Activated naive CD8-positive, alpha-beta T cell treated with anti-CD3 and anti-CD28 coated beads for 36 hours (primary cell): ENCODE data around the gene DENND2A. TPM values are rescaled to one million over a fixed set of nuclear protein-coding genes. Genes with fewer than 3 reads are reported as not detected.
"Not testable (repeated sequence)": the region's sequence is repeated elsewhere in the genome, so short reads cannot be mapped to it uniquely, and the experiment has no call there.

Source experiments
- DNase-seq: peaks from one replicate; pipeline ENCODE4 v3.0.0; 2021
- H3K27ac Mint-ChIP-seq: one replicate; pipeline ENCODE4 v1.8.0; 2022; ENCODE audit warnings: mild to moderate bottlenecking, moderate library complexity, mixed read lengths
- H3K27me3 Mint-ChIP-seq: one replicate; pipeline ENCODE4 v1.8.0; 2022; ENCODE audit warnings: mild to moderate bottlenecking, mixed read lengths
- H3K36me3 Mint-ChIP-seq: one replicate; pipeline ENCODE4 v1.8.0; 2021; ENCODE audit warnings: mild to moderate bottlenecking, mixed read lengths
- H3K4me1 Mint-ChIP-seq: one replicate; pipeline ENCODE4 v1.8.0; 2021; ENCODE audit warnings: mixed read lengths
- H3K4me3 Mint-ChIP-seq: one replicate; pipeline ENCODE4 v1.8.0; 2022; ENCODE audit warnings: mild to moderate bottlenecking, moderate library complexity, mixed read lengths
- H3K9me3 Mint-ChIP-seq: one replicate; pipeline ENCODE4 v1.8.0; 2022; ENCODE audit warnings: mixed read lengths
- total RNA-seq, 2 experiments: library from RNA; stranded (reverse); gene quantifications; one replicate each; pipeline ENCODE4 v1.2.3, GENCODE V29; 2021

The DENND2A gene
- total RNA-seq, 2 experiments from 2014 or later, result not detected

DNA sequence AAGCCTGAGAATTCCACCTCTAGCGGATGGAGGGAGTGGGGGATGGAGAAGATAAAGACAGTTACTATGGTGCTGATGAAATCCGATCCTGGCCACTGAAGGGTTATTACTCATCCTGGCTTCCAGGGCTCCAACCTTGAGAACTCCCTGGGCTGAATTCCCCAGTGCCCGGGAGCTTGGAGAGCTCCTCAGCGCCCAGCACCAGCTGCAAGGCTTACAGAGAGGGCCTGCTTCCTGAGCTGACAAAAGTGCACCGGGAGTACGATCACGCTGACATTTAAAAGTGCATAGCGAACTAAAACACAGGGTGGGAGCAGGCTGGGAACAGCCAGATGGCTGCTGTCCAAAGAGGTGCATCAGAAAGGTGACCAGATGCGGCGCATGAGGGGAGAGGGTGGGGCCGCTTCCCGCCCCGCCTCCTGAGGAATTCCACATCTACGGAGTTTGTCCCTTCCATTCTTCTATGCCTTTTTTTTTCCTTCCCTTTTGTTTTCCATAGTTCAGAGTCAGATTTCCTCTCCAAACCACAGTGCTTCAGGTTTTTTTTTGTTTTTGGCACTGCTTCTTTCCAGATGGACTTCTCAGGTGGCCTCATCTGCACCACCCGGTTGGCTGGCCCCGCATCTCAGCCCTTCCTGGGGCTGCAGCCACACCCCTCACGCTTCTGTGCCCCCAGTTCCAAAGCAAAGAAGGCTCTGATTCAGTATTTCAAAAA is 98.9 kb downstream of the DENND2A start:
- Mint-ChIP-seq H3K36me3 (no peaks in the 10 kb centered on the region), H3K4me3 (no peak overlapping the region), H3K27me3 (peaks cover 16% of the 10 kb centered on the region), H3K4me1 (peaks cover 4% of the 10 kb centered on the region), H3K27ac (no peak overlapping the region), H3K9me3 (no peaks in the 10 kb centered on the region)
- DNase-seq, result no peak

DNA sequence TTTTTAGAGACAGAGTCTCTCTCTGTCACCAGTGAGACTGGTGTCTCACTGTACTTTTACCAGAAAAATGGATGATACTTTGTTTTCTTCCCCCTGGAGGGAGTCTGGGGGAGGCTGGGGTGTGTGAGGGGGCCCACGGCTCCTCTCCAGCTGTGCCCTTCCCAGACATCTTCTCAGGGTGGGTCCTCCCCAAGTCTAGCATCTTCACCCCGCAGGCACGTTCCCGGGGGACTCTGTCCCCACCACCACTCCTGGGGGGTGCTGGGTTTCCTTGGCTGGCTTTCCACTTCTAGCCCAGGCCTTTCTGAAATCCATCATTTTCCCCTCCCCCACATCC is 99.5 kb downstream of the DENND2A start:
- Mint-ChIP-seq H3K4me3 (no peak overlapping the region), H3K27me3 (peaks cover 16% of the 10 kb centered on the region), H3K27ac (no peak overlapping the region), H3K9me3 (no peaks in the 10 kb centered on the region), H3K36me3 (no peaks in the 10 kb centered on the region), H3K4me1 (peaks cover 4% of the 10 kb centered on the region)
- DNase-seq, result no peak

DNA sequence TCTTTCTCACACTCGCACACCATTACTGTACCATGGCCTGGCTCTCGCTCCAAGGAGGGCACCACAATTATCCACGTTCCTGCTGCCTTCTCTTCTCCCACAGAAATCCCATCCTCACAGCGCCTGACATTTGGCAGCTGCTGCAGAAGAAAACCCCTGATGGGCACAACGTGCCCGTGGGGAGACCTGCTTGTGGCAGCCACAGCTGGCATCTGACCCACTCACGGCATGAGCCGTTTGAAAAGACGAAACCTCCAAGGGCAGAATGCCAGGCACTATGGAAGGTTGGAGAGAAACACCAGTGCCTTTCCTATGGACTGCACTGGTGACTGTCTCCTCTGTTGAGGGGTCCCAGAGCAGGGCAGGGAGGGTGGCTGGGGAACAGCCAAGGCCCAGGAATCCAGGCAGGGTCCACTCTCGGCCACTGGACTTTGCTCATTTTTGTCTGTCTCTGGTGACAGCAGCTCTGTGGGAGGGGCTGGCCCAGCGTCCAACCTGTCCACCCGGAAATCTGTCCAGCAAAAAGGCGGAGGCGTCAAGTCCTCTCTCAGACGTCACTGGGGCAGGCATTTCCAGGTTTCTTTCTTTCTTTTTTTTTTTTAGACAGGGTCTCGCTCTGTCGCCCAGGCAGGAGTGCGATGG is 100.4 kb downstream of the DENND2A start:
- no peak for DNase-seq
- Mint-ChIP-seq H3K4me3 (no peak overlapping the region), H3K9me3 (no peaks in the 10 kb centered on the region), H3K36me3 (no peaks in the 10 kb centered on the region), H3K27ac (no peak overlapping the region), H3K27me3 (peaks cover 16% of the 10 kb centered on the region), H3K4me1 (peaks cover 4% of the 10 kb centered on the region)

DNA sequence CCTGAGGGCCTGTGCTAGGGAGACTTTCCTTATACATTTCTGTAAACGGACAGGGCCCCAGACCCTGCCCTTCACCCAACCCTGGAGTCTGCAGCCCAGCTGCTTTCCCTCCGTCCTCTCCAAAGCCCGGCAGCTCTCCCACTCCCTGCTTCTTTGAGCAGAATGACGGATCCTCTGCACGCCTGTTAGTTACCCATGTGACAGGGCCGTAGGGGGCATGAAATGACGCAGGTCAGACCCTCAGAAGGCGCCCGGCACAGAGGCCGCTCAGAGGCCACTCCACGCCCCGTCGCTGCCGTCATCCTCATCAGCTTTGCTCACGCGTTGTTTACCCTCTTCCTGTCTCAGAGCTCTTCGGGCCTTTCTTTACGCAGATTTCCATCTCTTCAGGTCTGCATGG is 101.2 kb downstream of the DENND2A start:
- Mint-ChIP-seq H3K36me3 (no peaks in the 10 kb centered on the region), H3K9me3 (no peaks in the 10 kb centered on the region), H3K27ac (no peak overlapping the region), H3K4me1 (peaks cover 4% of the 10 kb centered on the region), H3K27me3 (peaks cover 16% of the 10 kb centered on the region), H3K4me3 (no peak overlapping the region)
- no peak for DNase-seq

DNA sequence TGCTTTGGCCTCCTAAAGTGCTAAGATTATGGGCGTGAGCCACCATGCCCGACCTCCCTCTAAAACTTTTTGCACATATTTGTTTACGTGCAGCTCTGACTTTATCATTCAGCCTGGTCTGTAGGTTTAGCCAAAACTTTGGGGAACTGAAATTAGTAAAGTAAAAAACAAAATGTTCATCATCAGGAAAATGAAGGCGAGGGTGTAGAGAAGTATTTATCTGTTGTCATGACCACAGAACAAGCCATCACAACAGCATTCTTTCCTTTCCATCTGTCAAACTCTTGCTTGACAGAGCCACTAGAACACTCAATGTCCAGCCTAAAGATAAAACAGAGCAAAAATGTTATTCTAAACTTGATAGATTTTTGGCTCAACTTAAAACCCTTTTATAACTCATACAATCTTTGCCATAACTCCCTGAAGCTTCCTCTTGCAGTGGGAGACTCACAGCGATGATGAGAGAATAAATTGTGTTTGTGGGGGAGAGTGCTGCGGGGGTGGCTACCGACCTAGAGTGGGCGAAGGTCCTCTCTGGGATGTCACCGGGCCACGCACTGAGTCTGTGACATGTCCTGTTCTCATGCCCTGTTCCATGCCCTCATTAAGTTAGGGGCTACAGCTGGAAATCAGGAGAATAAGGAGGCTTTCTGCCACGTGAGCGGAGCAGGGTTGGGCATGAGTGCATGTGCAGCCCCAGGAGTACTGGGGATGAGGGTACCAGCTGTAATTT is 102.7 kb downstream of the DENND2A start:
- H3K4me1 Mint-ChIP-seq, result peaks cover 4% of the 10 kb centered on the region
- DNase-seq, result no peak
- no peak overlapping the region for H3K4me3 Mint-ChIP-seq
- no peak overlapping the region for H3K27ac Mint-ChIP-seq
- peaks cover 14% of the 10 kb centered on the region for H3K27me3 Mint-ChIP-seq
- no peaks in the 10 kb centered on the region for H3K36me3 Mint-ChIP-seq
- H3K9me3 Mint-ChIP-seq, result no peaks in the 10 kb centered on the region

DNA sequence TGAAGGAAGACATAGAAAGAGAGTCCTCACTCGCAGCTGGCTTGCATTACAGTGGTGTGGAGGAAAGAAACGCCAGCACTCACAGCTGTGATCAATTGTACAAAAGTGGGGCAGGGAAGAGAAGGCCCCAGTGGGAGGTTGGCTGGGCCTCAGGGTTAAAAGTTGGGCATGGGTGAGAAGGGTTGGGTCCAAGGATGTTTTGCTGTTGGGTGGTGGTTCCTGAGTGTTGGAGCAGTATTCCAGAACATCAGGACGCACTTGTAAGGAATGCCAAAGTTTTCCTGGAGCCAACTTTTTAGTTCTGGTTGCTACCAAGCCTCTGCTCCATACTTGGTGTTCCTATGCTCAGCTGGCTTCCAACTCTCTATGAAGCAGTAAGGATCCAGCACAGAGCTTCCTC is 105.9 kb downstream of the DENND2A start:
- no peak overlapping the region for H3K27ac Mint-ChIP-seq
- no peaks in the 10 kb centered on the region for H3K4me1 Mint-ChIP-seq
- no peak overlapping the region for H3K4me3 Mint-ChIP-seq
- H3K36me3 Mint-ChIP-seq, result no peaks in the 10 kb centered on the region
- DNase-seq, result no peak
- no peaks in the 10 kb centered on the region for H3K9me3 Mint-ChIP-seq
- peaks cover 7% of the 10 kb centered on the region for H3K27me3 Mint-ChIP-seq

DNA sequence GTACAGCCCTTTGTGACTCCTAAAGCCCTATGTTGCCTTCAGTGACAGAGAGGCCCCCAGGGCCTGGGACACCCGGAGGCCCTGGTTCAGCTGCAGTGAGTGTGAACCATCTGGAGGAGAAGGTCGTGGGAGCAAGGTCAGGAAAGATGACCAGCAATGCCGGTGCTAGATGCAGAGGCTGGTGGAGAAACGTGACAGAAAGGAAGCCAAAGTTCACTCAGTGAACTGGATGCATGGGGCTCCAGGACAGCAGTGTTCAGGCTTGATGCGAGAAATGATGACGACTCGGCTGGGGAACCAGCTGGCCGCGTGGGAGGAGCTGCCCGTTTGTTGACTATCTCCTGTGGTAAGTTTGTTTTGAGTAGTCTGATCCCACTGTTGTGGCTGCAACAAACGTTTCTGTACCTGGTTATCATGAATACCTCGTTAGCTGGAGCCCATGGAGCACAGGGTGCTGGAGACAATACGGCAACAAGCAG is 107.2 kb downstream of the DENND2A start:
- Mint-ChIP-seq H3K4me3 (no peak overlapping the region), H3K9me3 (no peaks in the 10 kb centered on the region), H3K4me1 (no peaks in the 10 kb centered on the region), H3K27ac (no peak overlapping the region), H3K36me3 (no peaks in the 10 kb centered on the region), H3K27me3 (peaks cover 7% of the 10 kb centered on the region)
- no peak for DNase-seq

DNA sequence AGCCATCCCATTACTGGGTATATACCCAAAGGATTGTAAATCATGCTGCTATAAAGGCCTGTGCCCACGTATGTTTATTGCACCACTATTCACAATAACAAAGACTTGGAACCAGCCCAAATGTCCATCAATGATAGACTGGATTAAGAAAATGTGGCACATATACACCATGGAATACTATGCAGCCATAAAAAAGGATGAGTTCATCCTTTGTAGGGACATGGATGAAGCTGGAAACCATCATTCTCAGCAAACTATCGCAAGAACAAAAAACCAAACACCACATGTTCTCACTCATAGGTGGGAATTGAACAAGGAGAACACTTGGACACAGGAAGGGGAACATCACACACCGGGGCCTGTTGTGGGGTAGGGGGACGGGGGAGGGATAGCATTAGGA is 111.2 kb downstream of the DENND2A start:
- not testable (repeated sequence) for H3K4me3 Mint-ChIP-seq, H3K27me3 Mint-ChIP-seq, H3K9me3 Mint-ChIP-seq, H3K27ac Mint-ChIP-seq, H3K36me3 Mint-ChIP-seq, H3K4me1 Mint-ChIP-seq, DNase-seq

DNA sequence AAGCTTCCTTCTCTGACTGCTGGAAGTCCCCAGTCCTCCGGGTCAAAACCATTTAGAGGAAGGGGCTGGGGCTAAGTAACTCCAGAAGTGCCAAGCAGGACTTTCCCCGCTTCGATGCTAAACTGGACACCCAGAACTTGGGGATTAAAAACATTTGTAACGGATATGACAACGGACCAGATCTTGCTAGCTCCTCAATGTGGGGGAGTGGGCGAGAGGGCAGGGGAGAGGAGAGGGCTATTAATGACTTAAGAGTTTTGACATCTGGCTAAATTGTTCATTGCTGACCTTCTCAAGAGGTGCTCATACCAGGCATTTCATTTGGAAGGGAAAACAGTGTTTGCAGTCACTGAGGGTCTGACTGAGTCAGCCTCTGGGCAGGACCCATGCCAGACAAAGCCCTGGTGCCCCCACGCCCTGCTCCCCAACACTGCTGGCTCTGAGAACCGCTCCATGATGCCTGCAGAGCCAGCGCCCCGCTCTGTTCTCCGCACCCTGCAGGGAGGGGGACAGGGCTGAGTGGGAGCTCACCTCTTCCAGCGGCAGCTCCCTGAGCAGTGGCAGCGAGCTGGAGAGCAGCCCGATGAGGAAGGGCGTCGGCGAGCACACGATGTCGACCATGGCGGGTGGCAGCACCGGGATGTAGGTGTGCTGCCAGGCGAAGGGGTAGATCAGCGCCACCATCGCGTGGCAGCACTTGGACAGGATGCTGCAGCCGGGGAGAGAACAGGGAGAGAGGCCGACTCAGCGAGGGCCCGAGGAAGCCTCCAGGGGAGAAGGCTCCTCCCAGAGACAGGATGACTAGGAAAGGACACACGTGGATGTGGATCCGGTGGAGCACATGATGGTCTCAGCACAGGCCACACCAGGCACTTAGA is 113.6 kb downstream of the DENND2A start:
- Mint-ChIP-seq H3K27me3 (peaks cover 4% of the 10 kb centered on the region), H3K4me3 (no peak overlapping the region), H3K9me3 (no peaks in the 10 kb centered on the region), H3K36me3 (no peaks in the 10 kb centered on the region), H3K27ac (peak overlapping the region; percentile 59), H3K4me1 (peaks cover 7% of the 10 kb centered on the region)
- no peak for DNase-seq

DNA sequence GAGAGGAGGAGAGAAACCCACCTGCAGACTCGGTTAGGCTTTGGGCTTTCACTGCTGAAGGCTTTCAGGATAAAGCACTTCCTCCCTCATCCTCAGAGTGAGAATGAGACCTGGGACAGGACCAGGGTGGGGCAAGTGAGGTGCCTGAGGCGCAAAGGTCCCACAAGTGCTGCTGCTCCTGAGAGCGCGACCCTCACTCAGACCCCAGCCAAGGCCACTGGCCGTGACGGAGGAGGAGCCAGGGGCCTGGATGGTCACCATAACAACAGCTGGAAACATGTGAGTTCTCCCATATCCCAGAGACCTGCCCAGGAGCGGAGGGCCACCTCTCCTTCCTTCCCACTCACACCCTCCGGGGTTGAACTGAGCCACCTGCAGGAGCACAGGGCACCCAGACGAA is 114.4 kb downstream of the DENND2A start:
- no peak overlapping the region for H3K27ac Mint-ChIP-seq

DNA sequence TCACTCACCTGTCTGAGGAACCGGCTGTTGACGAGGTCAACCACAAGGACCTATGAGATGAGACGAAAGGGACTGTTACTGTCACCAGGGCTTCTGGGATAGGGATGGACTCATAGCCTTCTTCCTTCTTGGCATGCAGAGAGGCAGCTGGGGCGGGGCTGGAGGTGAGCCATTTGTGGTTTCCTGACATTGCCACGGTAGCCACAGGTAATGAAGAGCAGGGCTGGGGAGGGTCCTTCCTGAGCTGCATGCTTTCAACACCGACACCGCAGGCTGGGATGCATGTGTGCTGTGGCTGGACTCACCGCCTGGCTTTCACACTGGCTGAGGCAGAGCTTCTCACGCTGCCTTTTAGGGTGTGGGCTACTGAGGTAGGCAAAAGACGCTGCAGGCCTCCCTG is 114.9 kb downstream of the DENND2A start:
- Mint-ChIP-seq H3K4me1 (peaks cover 7% of the 10 kb centered on the region), H3K27me3 (no peaks in the 10 kb centered on the region), H3K9me3 (no peaks in the 10 kb centered on the region), H3K36me3 (no peaks in the 10 kb centered on the region), H3K4me3 (no peak overlapping the region), H3K27ac (no peak overlapping the region)
- DNase-seq, result peak; percentile 18

More for the DNA sequence above, 114.4 kb downstream of the DENND2A start:
- no peaks in the 10 kb centered on the region for H3K9me3 Mint-ChIP-seq
- DNase-seq, result no peak
- H3K4me3 Mint-ChIP-seq, result no peak overlapping the region
- peaks cover 7% of the 10 kb centered on the region for H3K4me1 Mint-ChIP-seq
- no peaks in the 10 kb centered on the region for H3K36me3 Mint-ChIP-seq
- H3K27me3 Mint-ChIP-seq, result peaks cover 2% of the 10 kb centered on the region

DNA sequence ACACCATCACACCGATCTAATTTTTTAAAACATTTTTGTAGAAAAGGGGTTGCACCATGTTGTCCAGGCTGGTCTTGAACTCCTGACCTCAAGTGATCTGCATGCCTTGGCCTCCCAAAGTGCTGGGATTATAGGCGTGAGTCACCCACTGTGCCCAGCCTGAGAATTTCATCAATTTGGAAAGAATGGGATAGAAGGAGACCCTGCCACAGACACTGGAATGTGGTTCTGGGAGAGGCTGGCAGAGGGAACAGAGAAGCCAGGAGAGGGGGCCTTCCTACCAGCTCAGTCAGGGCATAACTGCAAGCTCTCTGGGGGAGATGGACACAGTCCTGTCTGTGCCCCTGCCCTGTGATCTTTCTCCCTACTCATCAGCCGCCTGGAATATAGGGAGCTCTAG is 119.2 kb downstream of the DENND2A start:
- no peak overlapping the region for H3K4me3 Mint-ChIP-seq
- peaks cover 4% of the 10 kb centered on the region for H3K4me1 Mint-ChIP-seq
- H3K27me3 Mint-ChIP-seq, result peaks cover 7% of the 10 kb centered on the region
- H3K9me3 Mint-ChIP-seq, result no peaks in the 10 kb centered on the region
- no peaks in the 10 kb centered on the region for H3K36me3 Mint-ChIP-seq
- no peak for DNase-seq
- H3K27ac Mint-ChIP-seq, result no peak overlapping the region

DNA sequence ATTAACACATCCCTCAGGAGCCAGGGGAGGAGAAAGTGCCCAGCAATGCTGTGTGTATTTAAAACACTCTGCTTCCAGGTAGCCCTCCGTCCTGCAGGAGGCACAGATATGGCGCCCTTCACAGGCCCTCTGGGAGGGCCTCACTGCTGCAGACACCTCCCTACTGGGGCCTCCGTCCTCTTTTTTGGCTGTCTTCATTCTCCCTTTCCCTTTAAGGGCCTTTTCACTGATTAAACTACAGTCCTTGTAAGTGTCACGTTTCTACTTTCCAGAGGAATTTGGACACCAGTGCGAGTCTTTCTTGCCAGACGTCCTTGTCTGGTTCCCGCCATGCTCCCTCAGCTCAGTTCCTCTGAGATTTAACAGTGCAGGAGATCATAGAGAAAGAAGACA is 121.6 kb downstream of the DENND2A start:
- H3K4me3 Mint-ChIP-seq, result no peak overlapping the region
- no peaks in the 10 kb centered on the region for H3K36me3 Mint-ChIP-seq
- no peaks in the 10 kb centered on the region for H3K9me3 Mint-ChIP-seq
- no peak overlapping the region for H3K27ac Mint-ChIP-seq
- H3K27me3 Mint-ChIP-seq, result peaks cover 7% of the 10 kb centered on the region
- peaks cover 2% of the 10 kb centered on the region for H3K4me1 Mint-ChIP-seq
- no peak for DNase-seq

DNA sequence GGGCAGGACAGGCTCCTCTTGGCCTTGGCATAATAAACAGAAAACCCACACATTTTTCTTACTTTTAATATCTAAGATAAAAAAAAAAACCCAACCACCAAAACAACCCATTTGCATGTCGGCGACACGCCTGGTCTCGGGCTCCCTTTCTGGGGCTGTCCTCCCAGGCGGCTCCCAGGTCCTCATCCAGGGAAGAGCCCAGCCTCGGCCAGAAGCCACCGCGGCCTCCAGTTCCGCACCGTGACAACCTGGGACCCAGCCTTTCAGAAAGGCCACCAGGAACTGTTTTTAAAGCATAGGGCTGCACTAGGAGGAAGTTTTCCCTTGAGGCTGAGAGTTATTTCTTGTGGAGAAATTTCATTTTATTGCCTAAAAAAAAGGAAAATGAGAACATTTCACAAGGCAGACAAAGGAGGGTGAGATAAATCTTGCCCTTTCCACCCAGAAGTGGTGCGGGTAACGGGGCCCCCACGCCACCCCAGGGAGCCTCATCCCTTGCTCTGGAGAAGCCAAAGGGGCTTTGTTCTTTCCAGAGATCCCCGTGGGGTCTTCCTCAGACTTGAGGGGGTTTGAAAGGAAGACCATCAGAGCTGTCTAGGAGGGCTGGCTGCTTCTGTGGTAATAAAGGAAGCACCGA is 122.1 kb downstream of the DENND2A start:
- Mint-ChIP-seq H3K36me3 (no peaks in the 10 kb centered on the region), H3K4me3 (no peak overlapping the region), H3K4me1 (peaks cover 2% of the 10 kb centered on the region), H3K9me3 (no peaks in the 10 kb centered on the region), H3K27me3 (peaks cover 7% of the 10 kb centered on the region), H3K27ac (no peak overlapping the region)
- DNase-seq, result no peak
